Measurements from ENCODE around the gene LRRN3.
A peak's percentile ranks its signal among the peaks of the same experiment; 100 is the strongest.
"Not testable (repeated sequence)": the region's sequence is repeated elsewhere in the genome, so short reads cannot be mapped to it uniquely, and the experiment has no call there.

LRRN3 gene

DNA sequence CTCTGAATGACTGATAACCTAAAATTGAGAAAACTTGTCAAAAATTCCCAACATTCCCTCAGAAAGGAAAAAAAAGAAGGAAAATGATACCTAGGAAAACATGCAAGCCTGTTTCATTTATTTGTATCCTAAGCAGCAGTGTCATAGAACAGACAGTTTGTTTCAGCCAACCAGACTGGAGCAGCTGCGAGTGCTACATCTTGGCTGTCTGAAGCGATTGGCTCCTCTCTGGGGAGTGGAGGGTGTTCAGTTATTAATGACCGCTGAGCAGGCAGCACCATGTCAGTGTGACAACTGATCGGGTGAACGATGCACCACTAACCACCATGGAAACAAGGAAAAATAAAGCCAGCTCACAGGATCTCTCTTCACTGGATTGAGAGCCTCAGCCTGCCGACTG lies at the start of gene LRRN3:
TSS of gene LRRN3 (plus strand) at position 282 of the 400 bp plus-strand sequence. CDS start 31,646 bp downstream, outside the sequence.
- DNase-seq (ENCODE audit: low read depth), result peak; percentile 40

- no peak for DNase-seq (ENCODE audit: low read depth)
These were observed 49.4 kb upstream of the LRRN3 start for GRCh38 chr7:111041577-111041976.

- DNase-seq (ENCODE audit: low read depth), result no peak
These were observed 48.1 kb upstream of the LRRN3 start for GRCh38 chr7:111042842-111043241.

DNA sequence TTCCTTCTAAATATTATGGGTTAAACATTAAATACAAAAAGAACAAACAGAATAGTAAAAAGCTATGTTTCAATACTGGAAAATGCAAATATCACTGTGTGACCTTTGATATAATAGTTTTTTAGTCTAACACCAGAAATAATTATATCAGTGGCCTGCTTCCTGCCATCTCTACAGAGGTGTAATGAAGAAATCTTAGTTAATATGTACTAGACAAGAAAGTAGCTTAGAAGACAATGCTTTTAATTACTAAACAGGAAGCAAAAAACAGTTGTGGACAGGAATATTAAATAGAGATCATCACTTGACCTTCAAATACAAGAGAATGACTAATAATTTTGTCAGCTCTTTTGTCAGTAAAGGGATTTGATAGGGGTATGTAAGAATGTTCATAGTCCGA lies 47.4 kb upstream of the LRRN3 start:
- DNase-seq (ENCODE audit: low read depth), result no peak

DNA sequence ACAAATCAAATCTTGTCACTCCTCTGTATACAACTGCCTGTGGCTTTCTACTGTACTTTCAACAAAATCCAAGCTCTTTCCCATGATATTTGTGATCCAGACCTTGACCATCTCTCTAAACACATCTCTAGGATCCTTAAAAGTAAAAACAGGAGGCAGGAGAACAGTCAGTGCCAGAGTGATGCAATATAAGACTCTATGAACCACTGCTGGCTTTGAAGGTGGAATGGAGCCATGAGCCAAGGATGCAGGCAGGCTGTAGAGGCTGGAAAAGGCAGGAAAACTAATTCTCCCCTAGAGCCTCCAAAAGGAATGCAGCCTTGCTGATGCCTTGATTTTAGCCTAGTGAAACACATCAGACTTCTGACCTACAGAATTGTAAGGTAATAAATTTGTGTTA lies 45.5 kb upstream of the LRRN3 start:
- no peak for DNase-seq (ENCODE audit: low read depth)

DNA sequence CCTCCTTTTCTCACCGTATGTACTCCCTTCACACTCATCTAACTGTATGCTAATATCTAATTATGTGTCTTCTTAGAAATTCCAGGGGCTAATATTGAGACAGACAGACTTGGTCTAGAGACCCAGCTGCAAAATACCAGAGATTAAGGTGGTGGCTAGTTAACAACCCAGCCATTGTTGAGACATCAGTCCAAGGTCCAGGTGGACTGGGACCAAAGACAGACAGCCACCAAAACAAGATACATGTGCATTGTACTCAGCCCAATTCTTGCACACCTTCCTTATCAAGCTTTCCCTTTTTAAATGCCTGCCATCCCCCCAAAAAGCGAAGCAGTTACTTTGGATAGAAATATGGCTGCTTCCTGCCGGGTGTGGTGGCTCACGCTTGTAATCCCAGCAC lies 43.3 kb upstream of the LRRN3 start:
- no peak for DNase-seq (ENCODE audit: low read depth)

DNA sequence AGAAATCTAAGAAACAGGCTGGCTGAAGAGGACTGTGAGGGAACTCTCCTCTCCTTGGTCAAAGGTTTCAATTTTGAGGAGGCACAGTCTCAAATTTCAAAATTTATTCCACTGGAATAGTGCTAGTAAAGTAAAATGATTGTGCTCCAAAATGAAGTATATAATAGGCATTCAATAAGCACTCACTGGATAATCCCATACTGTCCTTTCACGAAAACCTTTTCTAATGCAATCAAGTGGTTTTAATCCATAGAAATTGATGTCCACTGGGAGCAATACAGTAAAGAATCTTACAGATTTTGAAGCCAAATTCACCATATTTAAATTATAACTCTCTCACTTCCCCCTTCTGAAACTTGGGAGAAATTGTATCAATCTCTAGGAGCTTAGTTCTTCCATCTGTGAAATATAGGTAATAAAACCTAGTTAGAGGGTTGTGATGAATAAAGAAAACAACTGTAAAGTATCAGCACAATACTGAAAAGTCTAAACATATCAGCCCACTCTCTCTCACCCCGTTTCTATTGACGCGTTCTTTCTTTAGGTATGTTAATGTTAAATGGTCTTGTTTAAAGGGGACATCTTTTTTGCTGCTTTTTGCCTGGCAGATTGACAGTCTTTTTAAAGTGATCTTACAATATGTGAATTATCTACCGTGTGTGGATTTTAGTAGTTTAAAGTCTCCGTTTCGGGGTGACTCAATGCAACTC lies 40.8 kb upstream of the LRRN3 start:
- no peak for DNase-seq (ENCODE audit: low read depth)

- DNase-seq (ENCODE audit: low read depth), result no peak
These were observed 40.0 kb upstream of the LRRN3 start for GRCh38 chr7:111050875-111051416.

DNA sequence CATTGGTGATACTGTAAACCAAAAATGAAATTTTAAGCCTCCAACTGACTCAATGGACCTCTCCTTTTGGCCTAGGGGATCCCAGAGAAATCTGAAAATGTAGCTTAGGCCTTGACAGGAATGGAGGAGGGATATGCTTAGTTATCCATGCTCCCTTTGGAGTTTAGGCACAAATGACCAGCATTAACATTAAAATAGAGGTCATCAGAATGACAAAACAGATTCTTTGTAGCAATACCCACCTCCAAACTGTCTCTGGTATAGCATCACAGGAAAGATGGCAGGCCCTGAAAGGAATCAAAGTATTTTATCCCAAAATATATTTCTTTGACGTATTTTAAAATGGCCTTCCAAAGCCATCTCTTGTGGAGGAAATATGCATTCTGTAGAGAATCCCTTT lies 39.1 kb upstream of the LRRN3 start:
- DNase-seq (ENCODE audit: low read depth), result no peak

DNA sequence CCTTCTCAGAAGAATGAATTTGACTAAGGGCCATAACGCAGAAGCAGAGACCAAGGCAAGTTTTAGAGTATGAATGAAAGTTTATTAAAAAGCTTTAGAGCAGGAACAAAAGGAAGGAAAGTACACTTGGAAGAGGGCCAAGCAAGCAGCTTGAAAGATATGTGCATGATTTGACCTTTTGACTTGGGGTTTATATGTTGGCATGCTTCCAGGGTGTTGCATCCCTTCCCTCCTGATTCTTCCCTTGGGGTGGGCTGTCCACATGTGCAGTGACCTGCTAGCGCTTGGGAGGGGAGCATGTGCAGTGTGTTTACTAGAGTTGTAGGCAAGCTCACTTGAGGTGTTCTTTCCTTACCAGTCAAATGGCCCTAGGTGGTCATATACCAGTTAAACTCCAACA lies 37.9 kb upstream of the LRRN3 start:
- no peak for DNase-seq (ENCODE audit: low read depth)

GRCh38 chr7:111056371-111056770 lies 34.6 kb upstream of the LRRN3 start:
- no peak for DNase-seq (ENCODE audit: low read depth)

DNA sequence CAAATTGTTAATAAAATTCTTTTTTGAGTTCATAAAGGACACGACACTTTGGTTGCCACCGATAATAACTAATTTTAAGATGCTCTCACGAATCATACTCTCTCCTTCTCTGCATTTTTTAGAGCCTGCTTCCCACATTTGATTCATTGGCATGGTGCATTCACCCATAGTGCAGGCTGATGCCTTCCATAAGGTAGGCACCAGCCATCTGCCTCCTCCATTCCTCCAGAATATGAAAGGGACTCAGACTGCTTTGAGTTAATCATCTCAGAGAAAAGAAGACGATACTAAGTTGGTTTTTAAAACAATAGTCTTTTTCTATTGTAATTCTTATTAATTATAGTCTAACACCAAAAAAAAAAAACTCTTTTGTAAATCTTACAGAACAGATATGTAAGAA lies 33.9 kb upstream of the LRRN3 start:
- no peak for DNase-seq (ENCODE audit: low read depth)

DNA sequence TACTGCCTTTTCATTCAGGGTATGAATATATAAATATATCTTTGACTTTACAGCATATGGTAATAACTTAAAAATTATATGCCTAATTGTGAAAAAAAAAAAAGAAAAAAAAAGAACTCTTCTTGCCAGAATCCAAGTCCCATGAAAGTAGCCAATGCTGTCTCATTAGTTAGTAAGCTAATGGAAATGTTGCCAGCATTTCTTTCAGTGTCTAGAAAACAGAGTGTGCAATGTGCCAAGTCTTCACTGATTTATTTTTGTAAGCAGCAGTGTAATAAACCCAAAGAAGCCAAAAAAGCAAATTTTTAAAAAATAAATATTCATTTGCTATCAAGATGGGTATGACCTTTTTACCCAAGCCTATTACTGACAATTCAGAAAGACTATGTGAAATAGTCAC lies 31.1 kb upstream of the LRRN3 start:
- DNase-seq (ENCODE audit: low read depth), result no peak

DNA sequence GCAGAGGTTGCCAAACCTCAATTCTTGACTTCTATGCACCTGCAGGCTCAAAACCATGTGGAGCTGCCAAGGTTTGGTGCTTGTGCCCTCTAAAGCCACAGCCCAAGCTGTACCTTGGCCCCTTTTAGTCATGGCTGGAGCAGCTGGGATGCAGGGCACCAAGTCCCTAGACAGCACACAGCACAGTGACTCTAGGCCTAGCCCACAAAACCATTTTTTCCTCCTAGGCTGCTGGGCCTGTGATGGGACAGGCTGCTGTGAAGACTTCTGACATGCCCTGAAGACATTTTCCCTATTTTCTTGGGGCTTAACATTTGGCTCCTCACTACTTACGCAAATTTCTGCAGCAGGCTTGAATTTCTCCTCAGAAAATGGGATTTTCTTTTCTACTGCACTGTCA lies 27.8 kb upstream of the LRRN3 start:
- no peak for DNase-seq (ENCODE audit: low read depth)

DNA sequence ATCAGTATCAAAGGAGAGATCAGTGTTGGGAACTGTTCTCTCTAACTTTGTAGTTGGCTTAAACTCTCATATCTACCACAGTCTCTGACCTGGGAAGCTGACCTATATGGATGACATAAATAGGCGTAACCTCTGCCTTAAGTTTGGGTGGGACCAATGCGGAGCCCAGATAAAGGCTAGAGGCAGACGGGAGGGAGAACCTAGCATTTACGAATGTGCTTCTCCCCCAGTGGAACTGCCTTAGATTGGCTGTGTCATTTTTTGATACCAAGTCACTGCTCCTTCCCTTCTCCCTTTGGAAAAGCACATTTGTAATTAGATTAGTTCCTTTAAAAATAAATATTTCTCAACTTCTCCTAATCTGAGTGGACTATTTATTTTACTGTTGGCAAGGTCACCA lies 23.7 kb upstream of the LRRN3 start:
- no peak for DNase-seq (ENCODE audit: low read depth)

- DNase-seq (ENCODE audit: low read depth), result no peak
These were observed 23.2 kb upstream of the LRRN3 start for GRCh38 chr7:111067682-111068081.

- no peak for DNase-seq (ENCODE audit: low read depth)
These were observed 22.3 kb upstream of the LRRN3 start for GRCh38 chr7:111068618-111069017.

GRCh38 chr7:111071556-111071955 lies 19.4 kb upstream of the LRRN3 start:
- no peak for DNase-seq (ENCODE audit: low read depth)

GRCh38 chr7:111072658-111073057 lies 18.3 kb upstream of the LRRN3 start:
- not testable (repeated sequence) for DNase-seq (ENCODE audit: low read depth)

- no peak for DNase-seq (ENCODE audit: low read depth)
These were observed 16.7 kb upstream of the LRRN3 start for GRCh38 chr7:111074071-111074747.

- no peak for DNase-seq (ENCODE audit: low read depth)
These were observed 16.2 kb upstream of the LRRN3 start for GRCh38 chr7:111074748-111075146.

DNA sequence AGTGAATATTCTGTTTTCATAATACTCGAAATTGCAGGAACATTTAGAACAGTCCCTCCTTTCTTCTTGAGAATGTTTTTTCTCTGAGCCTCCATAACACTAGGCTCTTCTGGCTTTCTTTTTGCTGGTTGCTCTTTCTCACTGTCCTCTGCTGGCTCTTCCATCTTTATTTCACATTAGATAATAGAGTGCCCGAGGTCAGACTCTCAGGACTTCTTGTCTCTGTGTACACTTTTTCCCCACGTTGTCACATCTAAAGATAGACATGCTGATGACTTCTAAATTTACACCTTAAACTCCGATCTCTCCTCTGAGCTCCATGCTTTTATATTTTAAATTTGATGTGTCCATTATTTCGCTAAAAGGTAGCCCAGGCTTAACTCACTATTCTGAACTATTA lies 15.4 kb upstream of the LRRN3 start:
- no peak for DNase-seq (ENCODE audit: low read depth)

- no peak for DNase-seq (ENCODE audit: low read depth)
These were observed 14.7 kb upstream of the LRRN3 start for GRCh38 chr7:111076205-111076604.

DNA sequence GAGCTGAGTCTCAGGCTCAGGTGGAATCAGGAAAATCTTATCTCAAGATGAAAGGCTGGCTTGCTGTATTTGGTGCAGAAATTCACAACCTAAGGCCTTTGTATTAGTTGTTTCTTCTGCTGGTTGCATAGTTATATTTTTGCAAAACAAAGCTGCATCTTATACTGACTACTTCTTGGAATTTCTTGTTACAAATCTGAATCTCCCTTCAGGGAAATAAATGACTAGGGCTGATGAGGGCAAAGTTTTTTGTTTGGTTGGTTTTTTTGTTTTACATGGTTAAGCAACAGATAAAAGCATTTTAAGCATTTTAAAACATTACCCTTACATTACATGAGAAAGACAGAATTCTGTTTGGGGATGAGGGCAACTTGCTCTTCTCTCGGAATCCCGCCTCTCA lies 13.9 kb upstream of the LRRN3 start:
- DNase-seq (ENCODE audit: low read depth), result no peak
